ENCODE measurements around the gene GAK.
A peak's percentile ranks its signal among the peaks of the same experiment; 100 is the strongest.
"Not testable (repeated sequence)": the region's sequence is repeated elsewhere in the genome, so short reads cannot be mapped to it uniquely, and the experiment has no call there.

The GAK gene

DNA sequence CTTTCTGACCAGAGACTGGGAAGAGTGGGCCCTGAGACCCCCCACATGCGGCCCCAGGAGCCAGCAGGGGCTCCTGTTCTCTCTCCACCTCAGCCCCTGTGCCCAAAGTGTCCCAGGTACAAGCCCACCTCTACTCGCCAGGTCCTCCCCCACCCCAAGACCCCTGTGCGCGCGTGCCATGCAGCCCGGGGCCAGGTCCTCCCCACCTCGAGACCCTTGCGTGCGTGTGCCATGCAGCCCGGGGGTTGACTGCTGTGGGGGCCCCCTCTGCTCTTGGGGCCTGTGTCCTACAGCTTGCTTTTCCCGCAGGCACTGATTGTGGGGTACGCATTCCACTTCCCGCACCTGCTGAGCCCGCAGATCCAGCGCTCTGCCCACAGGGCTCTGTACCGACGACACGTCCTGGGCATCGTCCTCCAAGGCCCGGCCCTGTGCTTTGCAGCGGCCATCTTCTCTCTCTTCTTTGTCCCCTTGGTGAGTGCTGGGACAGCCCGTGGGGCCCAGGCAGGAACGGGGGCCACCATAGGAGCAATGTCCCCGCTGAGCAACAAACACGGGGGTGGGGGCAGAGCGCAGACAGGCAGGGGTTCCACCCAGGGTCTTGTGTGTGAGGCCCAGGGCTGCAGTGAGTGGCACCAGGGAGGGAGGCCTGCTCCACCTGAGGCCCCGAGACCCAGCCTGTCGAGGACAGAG lies 20.9 kb upstream of the GAK start:
- no peak for DNase-seq (ENCODE audit: low spot score)

- no peak for DNase-seq (ENCODE audit: low spot score)
Measured at GRCh38 chr4:951594-952468, 19.7 kb upstream of the GAK start.

DNA sequence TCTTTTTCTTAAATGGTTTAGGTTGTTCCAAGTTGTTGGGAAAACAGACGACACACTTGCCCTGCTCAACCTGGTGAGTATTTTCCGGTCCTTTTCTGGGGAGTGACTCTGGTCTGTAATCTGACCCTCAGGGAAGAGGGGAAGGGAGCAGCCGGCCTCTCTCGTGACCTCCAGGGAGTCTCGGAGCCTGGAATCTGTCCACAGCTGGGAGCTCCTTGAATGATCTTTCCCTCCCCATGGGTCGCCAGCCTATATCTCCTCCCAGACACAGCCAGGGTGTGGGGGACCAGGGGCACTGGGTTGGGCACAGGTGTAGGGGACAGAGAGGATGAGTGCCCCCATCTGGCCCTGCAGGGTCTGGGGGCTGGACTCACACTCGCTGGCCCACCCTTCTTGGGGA lies 19.1 kb upstream of the GAK start:
- no peak for DNase-seq (ENCODE audit: low spot score)

GRCh38 chr4:950136-951020 lies 18.3 kb upstream of the GAK start:
- no peak for DNase-seq (ENCODE audit: low spot score)

DNA sequence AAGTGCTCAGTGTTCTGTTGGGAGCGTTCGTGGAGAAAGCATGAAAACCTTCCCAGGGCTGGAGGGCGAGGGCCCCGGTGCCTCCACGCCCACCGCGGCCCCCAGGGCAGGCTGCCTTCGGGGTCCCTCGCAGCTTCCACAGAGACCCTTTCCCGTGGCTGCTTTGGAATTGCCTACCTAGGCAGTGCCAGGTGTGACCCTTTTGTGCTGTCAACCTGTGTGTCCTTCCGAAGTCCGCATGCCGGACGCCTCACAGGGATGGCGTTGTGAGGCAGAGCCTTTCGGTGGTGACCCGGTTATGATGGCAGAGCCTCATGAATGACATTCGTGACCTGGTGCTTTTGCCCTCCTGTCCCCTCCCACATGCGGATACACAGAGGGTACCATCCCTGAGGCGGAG lies 17.5 kb upstream of the GAK start:
- DNase-seq (ENCODE audit: low spot score): no peak

DNA sequence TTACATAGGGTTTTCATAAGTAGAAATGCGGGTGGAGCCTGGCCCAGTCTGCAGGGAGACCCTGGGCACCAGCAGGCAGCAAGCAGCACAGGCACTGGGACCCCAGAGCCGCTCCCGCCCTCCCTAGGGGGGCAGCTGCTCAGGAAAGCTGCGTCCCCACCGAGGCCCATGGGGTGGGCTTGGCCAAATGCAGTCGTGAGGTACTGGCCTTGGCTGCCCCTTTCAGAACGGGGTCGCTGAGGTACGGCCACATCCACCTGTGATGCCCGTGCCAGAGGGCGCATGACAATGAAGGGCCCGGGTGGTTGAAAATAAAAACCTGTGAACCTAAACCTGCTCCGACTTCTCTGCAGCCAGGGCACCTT lies 16.8 kb upstream of the GAK start:
- DNase-seq (ENCODE audit: low spot score): no peak

DNA sequence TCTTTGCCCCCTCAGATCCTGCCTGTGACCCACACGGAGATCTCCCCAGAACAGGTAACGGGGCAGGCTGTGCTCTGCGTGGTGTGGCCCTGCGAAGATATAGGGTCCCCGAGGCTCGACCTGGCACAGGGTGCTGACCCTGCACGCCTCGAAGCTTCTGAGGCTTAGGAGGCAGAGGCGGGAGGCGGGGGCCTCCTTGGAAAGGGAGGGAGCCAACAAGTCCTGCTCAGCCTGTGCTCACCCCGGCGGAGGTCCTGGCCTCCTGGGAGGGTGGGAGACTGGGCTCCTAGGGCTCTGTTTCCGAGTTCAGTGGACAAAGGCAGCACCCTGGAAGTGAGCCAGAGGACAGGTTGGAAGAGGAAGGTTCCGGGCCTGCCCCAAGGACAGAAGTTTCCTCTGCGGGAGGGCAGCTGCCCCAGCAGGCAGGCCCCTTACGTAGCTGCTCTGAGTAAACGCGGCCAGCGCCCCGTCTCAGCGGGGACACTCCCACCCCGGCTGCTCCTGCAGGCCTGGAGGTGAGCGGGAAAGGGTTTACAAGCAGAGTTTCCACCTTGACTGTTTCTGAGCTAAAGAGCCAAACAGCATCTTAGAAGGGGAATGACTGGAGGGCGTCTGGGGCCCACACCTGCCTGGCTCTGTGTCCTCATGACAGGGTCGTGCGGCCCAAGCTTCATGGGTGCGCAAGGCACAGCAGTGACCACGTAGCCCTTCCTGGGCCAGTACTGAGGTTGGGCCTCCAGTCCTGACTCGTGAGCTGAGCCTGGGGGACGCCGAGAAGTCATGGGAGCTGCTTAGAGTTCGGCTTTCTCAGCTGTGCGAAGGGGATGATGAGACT lies 16.2 kb upstream of the GAK start:
- peak; percentile 66 for DNase-seq (ENCODE audit: low spot score)

GRCh38 chr4:947491-947971 lies 15.4 kb upstream of the GAK start:
- DNase-seq (ENCODE audit: low spot score): no peak

GRCh38 chr4:946517-947471 lies 14.7 kb upstream of the GAK start:
- DNase-seq (ENCODE audit: low spot score): no peak

DNA sequence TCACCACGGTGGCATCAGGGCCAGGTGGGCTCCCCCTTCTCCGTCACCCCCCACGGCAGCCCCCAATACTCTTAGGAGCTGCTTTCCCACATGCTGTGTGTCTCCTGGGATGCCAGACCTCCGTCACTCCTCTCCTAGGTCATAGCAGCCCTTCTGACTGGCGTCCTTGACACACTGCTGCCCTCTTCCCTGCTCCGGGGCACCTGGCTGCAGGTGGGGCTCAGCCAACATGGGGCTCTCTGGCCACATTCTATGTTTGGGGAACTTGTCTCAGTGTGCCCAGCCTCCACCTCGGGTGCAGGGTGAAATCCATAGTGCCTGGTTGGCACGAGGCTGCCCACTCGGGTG lies 14.0 kb upstream of the GAK start:
- DNase-seq (ENCODE audit: low spot score): no peak

DNA sequence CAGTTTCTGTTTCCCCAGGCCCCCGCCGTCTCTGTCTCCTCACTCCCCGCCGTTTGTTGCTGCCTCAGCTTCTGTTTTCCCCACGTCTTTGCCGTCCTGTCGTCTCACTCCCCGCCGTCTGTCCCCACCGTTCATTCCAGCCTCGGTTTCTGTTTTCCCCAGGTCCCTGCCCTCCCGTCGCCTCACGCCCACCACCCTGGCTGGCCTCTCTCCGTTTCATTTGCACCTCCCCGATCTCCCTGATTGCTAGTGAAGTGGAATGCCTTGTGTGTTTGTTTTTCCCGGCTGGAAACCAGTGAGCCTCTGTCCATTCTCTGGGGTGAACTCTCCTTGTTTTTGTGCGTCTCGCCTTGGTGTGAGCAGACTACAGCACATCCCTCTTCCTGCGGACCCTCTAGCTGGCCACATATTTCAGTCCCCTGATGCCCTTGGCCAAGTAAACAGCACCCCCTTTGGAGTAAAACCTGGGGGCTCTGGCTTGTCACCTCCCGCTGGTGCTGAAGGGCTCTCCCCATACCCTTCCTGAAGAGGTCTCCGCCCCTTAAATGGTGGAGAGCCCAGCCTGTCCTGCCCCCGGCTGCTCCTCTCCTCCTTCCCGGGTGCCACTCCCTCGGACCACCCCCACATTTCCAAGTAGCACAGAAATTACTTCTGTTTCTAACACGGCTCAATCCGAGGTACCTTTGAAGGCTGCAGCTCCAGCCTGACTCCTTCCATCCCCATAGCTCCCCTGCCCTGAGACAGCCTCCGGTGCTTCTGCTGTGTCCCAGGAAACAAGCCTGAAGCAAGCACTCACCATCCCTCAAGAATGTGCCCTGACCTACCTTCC lies 13.4 kb upstream of the GAK start:
- DNase-seq (ENCODE audit: low spot score): no peak

DNA sequence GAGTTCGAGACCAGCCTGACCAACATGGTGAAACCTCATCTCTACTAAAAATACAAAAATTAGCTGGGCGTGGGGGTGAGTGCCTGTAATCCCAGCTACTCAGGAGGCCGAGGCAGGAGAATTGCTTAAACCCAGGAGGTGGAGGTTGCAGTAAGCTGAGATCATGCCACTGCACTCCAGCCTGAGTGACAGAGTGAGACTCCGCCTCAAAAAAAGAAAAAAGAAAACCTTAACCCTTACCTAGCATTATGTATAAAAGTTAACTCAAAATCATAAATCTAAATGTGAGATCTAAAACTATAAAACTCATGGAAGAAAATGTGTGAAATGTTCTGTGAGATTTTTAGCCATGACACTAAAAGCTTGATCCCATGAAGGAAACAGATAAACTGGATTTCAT lies 7.4 kb upstream of the GAK start:
- DNase-seq (ENCODE audit: low spot score): not testable (repeated sequence)

GRCh38 chr4:932713-933070 lies 576 bp upstream of the GAK start:
- DNase-seq (ENCODE audit: low spot score): no peak

DNA sequence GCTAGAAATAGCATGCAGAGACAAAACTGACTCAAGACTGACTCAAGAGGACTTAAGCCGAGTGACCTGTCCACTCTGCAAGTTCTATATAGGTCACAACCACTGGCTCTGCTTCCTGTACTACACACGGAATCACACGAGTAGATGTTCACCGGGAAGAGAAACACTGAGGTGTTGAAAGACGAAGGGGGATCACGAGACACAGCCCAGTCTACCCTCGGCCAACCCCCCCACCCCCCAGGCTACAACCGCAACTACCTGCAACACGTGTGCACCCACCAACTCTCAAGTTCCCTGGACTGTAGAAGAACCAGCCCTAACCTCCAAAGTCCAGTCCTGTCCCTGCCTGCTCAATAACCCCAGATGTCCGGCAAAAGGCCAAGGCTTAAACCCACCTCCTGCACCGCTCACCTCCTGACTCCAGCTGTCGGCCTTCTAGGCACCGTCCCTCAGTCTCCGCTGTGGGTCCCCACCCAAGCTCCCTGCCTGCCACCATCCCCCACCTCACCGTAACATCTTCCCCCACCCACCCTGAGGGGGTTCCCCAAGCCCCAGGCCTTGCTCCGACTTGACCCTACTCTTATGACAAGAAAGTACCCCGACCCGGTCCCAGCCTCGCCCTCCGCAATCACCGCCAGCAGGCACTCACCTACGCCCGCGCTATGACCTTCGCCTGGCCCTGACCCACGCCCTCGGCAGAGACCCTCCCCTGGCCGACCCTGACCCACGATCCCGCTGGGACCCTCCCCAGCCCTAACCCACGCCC lies 739 bp downstream of the GAK start:
- no peak for DNase-seq (ENCODE audit: low spot score)

DNA sequence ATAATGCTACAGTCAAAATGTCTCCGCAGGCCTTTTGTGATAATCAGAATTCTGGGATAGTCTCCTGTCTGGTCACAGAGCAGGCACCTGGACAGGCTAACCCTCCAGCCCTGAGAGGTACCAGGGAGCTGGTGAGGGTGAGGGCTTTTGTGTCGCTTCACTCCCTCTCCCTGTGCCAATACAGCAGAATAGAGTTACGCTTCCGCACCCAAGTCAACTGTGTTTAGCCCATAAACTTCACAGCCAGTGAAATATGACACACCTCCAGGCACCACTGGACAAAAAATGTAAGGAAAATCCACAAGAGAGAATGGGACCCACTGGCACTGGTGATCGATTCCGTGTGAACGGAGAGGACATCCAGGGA lies 1.3 kb downstream of the GAK start:
- DNase-seq (ENCODE audit: low spot score): no peak

GRCh38 chr4:930028-930551 lies 2.0 kb downstream of the GAK start:
- DNase-seq (ENCODE audit: low spot score): no peak

GRCh38 chr4:929096-929765 lies 2.9 kb downstream of the GAK start:
- no peak for DNase-seq (ENCODE audit: low spot score)

GRCh38 chr4:927566-927965 lies 4.5 kb downstream of the GAK start:
- DNase-seq (ENCODE audit: low spot score): not testable (repeated sequence)
